A204.1 (cell line): ENCODE results near the gene LRMDA.

Source experiments
- FAIRE-seq: peaks from 2 replicates; lab custom pipeline; 2012; peaks lifted over from hg19 to GRCh38; lab: Jason Lieb, UNC

Gene LRMDA

DNA sequence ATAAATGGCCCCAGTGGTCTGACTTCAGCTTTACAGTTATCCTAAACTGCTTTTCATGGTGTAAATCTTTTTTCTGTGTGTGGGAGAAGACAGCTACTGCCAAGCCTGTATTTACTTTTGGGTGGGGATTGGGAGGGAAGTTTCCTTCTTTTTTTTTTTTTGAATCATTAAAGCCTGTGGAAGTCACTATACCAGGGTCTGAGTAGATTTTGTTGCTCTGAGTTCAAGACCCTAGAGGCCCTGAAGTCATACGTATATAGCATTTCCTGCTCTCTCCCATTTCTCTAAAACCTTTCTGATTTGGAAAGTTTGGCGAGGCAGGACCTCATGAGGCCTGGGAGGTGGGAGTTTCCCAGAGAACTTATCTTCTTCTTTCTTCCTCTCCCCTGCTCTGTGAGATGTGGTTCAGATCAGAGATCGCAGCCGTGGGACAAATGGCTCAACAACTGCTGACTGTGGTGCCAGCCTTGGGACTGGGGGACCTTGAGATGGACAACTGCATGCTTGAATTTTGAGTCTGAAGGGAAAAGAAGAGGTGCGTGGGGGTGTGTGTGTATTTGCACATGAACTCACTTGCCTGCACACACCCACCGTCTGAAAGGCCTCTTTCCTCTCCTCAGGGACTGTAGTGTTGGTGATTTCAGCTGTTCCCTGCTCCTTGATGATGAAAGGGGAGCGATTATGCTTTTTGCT lies 18.1 kb downstream of the LRMDA start:
- no peak for FAIRE-seq

DNA sequence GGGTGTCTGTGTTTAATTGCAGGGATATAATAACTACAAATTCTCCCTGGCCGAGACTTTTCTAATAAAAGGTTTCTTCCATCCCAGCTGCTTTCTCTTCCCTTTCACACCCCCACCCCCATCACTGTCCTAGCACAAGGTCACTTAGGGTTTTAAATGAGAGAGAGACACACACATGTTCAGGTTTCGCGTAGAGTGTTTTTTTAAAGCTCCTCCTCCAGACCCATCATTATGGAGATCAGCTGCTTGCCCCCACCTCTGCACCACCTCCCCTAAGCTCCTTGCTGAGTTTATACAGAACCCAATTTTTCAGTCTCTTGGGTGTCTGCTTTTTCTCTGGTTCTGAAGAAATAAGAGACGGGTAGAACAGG lies 18.6 kb downstream of the LRMDA start:
- no peak for FAIRE-seq

DNA sequence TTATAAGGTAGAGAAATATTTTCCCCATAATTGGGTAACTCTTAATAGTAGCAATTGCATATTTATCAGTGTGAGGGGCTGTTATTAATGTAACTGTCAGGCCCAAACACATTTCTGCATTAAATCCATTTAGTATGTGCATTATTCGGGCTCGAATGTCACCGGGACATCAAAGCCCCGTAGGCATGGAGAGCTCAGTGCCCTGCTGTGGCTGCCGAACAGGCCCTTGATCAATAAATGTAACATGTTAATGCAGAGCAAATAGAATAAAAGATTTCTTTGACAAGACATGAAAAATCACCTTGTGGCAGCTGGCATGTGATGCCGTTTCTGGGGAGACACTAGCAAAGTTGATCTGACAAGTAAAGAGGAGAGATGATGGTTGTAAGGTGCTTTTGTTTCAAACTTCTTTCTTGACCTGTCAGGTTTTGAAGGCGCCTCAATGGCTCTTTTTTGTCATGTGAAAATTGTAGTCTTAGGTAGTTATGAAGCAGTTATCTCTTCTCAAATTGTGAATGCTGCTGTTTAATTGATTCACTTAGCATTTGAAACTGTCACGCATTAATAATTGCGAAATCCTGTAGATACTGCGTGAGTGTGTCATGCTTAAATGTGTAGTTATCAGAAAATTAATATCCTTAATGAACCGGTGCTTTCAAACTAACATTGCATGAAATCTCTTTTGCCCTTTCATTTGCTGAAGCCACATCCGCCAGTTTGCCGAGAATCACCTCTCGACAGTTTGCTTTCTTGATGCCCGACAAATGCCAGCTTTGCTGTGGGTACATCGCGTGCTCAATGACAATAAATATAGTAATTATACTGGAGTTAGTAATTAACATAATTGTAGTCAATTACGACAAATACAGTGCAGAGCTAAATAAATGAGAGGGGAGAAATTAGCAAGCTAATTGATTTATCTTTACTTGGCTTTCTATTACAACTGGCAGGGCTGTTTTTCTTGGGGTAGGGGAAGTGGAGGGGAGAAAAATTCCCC lies 19.5 kb downstream of the LRMDA start:
- no peak for FAIRE-seq

DNA sequence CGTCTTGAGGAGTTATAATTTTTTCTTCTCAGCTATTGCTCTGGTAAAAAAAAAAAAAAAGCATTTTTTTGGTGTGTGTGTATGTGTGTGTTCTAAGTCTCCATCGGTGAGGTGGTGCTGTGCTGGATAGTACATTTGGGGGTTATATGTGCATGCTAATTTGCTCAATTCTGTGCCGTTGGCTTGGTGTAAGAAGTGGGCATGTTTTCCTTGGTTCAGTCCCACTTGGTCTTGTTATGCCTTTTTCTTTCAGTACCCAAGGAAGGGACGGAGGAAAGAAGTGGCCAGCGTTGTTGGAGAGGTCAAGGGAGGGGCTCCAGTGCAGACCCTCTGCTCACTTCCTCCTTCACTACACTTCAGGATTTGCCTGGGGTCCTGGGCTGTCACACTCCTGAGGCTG lies 20.4 kb downstream of the LRMDA start:
- no peak for FAIRE-seq

DNA sequence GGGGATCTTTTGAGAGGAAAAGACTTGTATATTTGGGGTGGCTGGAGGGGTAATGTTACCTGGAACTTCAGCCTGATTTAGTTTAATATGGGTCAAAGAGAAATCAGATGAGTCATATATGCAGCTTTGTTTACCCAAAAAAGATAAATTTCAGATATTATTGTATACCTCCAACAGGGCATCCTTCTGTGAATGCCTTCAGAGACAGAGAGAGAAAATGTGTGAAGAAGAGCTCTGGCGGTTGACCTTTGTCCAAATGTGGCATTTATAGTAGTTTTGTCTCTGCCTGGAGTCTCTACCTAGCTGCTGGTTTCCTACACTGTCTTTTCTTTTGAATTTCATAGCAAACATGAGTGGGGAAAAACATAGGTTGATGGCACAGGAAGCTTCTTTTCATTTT lies 21.6 kb downstream of the LRMDA start:
- no peak for FAIRE-seq

DNA sequence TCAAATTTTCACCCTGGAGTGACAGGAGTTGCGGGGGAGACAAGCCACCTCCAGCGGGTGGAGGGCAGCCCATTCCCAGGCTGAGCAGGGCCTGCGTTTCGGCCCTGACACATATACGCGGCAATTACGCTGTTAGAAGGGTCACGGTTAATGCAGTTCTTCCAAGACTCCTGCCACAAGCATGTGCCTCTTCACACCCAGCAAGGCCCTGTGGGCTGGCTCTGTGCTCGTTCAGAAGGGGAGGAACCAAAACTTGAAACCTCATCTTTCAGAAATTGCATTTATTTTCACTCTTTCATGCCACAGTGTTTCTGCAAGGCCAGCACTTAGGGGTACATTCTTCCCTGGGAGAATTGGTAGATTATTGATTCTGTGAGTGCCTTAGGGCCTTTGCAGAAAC lies 24.7 kb downstream of the LRMDA start:
- FAIRE-seq = no peak

DNA sequence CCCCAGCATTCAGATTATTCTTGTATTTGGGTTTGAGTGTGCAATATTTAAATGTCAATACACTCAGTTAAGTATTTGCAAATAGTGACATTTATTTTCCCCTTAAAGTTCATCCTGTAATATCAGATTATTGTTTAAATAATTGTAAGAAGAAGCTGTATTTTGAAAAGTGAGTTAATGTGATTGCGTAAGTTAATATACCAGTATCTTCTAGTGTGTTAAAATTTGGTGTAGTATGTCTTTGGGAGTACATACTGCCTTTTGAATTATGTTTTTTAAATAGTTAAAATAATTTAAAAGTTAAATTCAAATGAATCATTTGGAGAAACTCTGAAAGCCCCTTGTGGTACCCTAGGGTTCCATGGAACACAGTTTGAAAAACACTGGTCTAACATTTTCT lies 28.6 kb downstream of the LRMDA start:
- FAIRE-seq = no peak

- FAIRE-seq = no peak
These were observed 30.5 kb downstream of the LRMDA start for GRCh38 chr10:75461672-75462649.

- FAIRE-seq = no peak
These were observed 31.4 kb downstream of the LRMDA start for GRCh38 chr10:75462865-75463264.

DNA sequence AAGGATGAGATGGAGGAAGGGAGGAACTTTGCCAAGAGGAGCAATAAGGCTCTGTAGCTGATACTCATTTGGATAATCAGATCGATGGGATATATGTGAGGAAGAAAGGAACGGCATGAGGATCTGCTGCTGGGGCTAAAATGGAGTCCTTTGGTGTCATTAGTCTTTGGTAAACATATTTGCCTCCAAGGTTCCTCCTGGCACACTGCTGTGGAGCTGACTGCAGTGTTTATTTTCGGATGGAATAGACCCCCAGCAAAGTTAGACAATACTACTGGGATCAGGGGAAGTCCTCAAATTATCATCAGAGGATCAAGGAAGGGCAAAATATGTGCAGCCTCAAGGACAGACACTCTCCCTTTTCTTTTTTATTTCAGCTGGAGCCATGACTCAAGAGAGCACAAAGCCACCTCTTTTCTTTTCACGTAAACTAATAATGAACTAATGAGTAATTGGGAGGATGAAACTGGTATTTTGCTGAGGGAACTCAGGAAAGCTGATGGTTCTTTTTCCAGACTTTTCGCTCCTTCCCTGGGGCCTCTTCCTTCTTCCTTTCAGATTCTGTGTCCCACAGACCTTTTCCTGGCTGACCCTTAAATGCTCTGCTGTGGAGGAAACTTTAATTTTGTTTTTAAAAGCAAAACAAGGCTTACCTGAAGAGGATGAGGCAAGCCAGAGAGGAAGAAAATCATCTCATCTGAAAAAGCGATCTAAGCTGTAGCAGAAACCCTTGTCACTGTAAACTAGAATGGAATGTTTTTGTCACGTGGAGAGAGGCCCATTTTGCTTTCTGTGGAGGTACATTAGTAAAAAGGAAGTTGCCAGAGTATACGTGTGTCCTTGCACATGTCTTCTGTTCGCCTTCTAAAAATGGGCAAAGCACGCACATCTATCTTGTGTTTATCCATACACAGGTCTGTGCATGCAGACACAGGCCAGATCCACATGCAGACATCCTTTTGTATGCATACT lies 33.3 kb downstream of the LRMDA start:
- no peak for FAIRE-seq

DNA sequence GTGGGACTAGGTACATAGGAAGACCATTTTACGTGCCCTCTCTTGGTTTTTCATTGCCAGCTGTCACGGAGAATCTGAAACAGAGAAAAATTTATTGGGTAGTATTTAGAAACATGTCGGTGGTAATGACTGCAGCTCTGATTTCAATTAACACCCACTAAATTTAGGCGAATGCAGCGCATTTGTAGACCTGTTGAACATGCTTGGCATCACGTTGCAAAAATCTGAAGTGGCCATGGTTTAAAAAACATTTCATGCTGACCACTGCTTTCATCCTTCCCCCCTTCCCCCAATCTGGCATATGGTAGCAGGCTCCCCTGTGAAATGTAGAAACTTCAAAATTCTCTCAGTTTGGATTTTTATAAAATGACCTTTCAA lies 34.0 kb downstream of the LRMDA start:
- FAIRE-seq = no peak

DNA sequence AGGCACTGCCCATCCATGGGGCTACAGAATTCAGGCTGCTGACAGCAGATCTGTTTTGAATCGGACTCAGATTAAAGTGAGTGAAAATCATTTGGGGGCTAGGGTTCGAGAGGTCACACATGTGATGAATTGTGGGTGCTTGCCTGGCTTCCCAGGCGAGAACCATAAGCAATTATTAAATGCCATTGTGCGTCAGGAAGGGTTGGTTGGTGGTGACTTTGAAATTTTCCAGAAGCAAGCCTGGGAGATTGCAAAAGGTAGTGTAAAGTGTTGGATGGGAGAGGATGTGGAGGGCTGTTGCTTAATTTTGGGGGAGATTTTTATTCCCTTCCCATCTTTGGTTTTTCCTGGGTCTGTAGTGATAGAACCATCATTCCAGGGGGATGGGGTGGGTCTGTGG lies 34.6 kb downstream of the LRMDA start:
- no peak for FAIRE-seq

DNA sequence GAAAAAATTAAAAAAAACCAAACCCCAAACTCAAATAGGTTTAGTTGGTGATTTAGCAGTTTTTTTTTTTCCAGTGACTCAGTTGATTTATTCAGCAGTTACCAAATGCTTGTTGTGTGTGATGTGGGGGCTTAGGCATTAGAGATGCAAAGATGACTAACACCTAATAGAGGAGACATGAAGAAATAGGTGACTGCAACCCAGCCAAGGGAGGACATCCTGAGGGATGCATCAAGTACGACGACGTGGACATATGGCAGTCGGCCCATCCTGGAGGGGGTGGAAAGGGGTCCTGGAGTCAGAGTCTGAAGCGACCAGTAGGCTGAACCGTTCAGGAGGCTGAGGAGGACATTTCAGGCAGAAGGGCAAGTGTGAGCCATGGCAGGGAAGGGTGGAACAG lies 35.5 kb downstream of the LRMDA start:
- no peak for FAIRE-seq

- no peak for FAIRE-seq
These were observed 37.2 kb downstream of the LRMDA start for GRCh38 chr10:75468612-75469005.

- FAIRE-seq = no peak
These were observed 37.7 kb downstream of the LRMDA start for GRCh38 chr10:75469006-75469616.

- no peak for FAIRE-seq
These were observed 39.5 kb downstream of the LRMDA start for GRCh38 chr10:75470901-75471300.

DNA sequence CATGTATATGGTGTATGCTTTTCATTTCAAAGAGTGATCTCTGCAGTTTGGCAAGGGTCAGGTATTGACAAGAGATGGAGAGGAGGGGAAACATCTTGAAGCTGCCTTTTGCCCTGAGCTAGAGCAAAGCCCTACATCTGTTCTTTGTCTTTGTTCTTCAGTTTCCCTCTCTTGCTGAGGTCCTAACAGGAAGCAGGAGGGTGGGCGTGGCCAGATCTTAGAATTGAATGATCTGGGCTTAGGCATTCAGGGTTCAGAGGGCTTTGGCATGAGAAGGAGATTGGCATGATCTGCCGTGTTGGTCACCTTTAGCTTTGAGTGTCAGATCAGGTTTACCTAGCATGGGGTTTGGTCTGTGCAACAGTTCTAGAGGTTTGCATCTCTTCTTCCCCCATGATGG lies 41.3 kb downstream of the LRMDA start:
- no peak for FAIRE-seq

DNA sequence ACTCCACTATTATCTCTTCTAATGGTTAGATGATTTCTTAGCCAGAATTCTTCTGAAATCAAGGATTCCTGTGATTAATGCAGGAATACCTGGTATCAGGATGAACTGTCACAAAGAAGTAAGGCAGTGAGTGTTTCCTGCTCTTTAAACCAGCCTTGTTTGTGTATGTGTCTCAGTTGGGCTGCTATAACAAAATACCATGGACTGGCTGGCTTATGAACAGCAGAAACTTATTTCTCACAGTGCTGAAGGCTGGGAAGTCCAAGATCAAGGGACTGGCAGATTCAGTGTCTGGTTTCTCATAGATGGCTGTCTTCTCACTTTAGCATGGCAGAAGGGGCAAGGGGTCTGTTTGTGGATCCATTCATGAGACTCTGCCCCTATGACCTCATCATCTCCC lies 42.7 kb downstream of the LRMDA start:
- FAIRE-seq = no peak

DNA sequence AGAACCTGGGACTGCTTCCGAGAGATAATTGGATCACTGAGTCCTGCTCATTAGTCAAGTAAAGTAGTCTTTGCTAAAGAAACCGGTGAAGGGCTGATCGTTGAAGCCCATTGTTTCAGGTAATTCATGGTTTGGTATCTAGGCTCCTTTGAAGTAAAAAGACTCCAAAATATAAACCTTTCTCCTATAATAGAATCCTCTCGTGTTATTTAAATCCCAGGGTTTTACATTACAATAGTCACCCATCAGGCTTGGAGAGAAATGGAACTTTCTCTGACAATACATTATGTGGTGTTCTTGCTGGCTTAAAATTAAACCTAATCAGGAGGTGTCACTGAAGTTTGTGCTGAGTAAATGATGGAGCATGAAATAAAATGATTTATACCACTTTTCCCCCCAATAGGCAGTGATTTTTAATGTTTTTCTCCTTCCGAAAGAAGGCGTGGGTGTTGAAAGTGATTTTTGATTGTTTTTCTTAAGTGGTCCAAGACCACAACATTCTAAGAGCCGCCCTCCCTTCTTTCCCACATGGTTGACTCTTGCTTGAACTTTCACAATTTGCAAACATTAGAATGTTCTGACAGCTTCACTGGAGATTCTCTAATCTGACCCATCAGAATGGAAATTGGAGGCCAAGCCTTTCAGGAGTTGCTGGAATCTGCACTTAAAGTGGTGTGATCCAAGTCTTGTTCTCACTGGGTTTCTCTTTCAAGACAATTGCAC lies 44.2 kb downstream of the LRMDA start:
- no peak for FAIRE-seq

DNA sequence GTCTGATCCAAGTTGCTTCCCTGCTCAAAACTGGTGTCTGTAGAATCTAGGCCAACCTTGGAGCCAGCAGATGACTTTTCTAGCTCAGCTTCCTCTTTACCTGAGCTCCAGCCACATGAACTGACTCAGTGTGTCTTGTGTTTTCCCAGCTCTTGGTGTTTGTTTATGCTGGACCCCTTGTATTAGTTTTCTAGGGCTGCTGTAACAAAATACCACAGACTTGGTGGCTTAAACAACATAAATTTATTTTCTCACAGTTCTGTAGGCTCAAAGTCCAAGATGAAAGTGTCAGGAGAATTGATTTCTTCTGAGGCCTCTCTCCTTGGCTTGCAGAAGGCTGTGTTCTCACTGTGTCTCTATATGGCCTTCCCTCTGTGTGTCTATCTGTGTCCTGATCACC lies 45.1 kb downstream of the LRMDA start:
- no peak for FAIRE-seq
